Measurements from ENCODE around the gene SH3RF2.

Gene SH3RF2

DNA sequence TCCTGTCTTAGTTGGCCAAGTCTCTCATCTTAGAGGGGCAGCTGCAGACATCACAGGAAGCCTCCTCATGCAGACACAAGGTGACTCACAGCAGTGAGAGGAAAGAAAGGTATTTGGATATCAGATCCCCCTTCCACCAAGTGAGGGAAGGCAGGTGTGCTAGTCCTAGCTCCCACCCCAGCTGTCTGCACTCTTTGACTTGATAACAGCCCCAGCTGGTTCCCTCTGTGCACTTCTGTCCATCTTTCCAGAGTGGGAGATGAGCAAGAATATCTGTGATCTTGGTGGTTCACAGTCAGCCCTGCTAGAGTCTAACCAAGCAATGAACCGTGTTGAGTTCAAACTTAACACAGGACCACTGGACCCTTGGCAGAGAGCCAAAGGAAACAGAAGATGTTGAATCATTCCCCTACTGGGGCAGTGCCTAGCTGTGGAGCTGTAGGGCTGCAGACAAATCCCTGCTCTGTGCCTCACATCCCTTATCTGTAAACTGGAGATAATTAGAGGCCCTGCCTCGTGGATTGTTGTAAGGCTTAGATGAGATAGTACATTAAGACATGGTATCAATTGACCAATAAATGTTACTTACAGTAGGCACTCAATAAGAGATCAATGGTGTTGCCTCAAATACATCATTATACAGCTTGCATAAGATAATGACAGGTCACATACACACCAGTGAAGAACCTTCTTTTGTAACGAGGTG, 39.1 kb downstream of the SH3RF2 start (continued):
- TF ChIP-seq, protein P1, sequence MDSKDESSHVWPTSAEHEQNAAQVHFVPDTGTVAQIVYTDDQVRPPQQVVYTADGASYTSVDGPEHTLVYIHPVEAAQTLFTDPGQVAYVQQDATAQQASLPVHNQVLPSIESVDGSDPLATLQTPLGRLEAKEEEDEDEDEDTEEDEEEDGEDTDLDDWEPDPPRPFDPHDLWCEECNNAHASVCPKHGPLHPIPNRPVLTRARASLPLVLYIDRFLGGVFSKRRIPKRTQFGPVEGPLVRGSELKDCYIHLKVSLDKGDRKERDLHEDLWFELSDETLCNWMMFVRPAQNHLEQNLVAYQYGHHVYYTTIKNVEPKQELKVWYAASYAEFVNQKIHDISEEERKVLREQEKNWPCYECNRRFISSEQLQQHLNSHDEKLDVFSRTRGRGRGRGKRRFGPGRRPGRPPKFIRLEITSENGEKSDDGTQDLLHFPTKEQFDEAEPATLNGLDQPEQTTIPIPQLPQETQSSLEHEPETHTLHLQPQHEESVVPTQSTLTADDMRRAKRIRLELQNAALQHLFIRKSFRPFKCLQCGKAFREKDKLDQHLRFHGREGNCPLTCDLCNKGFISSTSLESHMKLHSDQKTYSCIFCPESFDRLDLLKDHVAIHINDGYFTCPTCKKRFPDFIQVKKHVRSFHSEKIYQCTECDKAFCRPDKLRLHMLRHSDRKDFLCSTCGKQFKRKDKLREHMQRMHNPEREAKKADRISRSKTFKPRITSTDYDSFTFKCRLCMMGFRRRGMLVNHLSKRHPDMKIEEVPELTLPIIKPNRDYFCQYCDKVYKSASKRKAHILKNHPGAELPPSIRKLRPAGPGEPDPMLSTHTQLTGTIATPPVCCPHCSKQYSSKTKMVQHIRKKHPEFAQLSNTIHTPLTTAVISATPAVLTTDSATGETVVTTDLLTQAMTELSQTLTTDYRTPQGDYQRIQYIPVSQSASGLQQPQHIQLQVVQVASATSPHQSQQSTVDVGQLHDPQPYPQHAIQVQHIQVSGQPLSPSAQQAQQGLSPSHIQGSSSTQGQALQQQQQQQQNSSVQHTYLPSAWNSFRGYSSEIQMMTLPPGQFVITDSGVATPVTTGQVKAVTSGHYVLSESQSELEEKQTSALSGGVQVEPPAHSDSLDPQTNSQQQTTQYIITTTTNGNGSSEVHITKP (tag by site-specific recombination; IDR thresholded peaks at IDR 0.05), result no peak; the same call in none of the 2 replicates
- TF ChIP-seq ZNF837 (tag by site-specific recombination; IDR thresholded peaks at IDR 0.05), result no peak
- TF ChIP-seq, protein P2, sequence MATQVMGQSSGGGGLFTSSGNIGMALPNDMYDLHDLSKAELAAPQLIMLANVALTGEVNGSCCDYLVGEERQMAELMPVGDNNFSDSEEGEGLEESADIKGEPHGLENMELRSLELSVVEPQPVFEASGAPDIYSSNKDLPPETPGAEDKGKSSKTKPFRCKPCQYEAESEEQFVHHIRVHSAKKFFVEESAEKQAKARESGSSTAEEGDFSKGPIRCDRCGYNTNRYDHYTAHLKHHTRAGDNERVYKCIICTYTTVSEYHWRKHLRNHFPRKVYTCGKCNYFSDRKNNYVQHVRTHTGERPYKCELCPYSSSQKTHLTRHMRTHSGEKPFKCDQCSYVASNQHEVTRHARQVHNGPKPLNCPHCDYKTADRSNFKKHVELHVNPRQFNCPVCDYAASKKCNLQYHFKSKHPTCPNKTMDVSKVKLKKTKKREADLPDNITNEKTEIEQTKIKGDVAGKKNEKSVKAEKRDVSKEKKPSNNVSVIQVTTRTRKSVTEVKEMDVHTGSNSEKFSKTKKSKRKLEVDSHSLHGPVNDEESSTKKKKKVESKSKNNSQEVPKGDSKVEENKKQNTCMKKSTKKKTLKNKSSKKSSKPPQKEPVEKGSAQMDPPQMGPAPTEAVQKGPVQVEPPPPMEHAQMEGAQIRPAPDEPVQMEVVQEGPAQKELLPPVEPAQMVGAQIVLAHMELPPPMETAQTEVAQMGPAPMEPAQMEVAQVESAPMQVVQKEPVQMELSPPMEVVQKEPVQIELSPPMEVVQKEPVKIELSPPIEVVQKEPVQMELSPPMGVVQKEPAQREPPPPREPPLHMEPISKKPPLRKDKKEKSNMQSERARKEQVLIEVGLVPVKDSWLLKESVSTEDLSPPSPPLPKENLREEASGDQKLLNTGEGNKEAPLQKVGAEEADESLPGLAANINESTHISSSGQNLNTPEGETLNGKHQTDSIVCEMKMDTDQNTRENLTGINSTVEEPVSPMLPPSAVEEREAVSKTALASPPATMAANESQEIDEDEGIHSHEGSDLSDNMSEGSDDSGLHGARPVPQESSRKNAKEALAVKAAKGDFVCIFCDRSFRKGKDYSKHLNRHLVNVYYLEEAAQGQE (tag by site-specific recombination; IDR thresholded peaks at IDR 0.05), result no peak
- peak; percentile 70 for TF ChIP-seq ZNF629 (tag by site-specific recombination; IDR thresholded peaks at IDR 0.05)
- no peak for TF ChIP-seq ZNF391 (tag by site-specific recombination; IDR thresholded peaks at IDR 0.05; ENCODE audit: borderline replicate concordance, low read depth)
- TF ChIP-seq KLF9 (tag by site-specific recombination; IDR thresholded peaks at IDR 0.05; ENCODE audit: low read depth), result no peak
- peak; percentile 100 for TF ChIP-seq ZNF664 (tag by site-specific recombination; IDR thresholded peaks at IDR 0.05)
- TF ChIP-seq ZFHX2 (tag by site-specific recombination; conservative IDR thresholded peaks at IDR 0.05), result no peak
- TF ChIP-seq, protein P3, sequence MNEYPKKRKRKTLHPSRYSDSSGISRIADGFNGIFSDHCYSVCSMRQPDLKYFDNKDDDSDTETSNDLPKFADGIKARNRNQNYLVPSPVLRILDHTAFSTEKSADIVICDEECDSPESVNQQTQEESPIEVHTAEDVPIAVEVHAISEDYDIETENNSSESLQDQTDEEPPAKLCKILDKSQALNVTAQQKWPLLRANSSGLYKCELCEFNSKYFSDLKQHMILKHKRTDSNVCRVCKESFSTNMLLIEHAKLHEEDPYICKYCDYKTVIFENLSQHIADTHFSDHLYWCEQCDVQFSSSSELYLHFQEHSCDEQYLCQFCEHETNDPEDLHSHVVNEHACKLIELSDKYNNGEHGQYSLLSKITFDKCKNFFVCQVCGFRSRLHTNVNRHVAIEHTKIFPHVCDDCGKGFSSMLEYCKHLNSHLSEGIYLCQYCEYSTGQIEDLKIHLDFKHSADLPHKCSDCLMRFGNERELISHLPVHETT (tag by site-specific recombination; IDR thresholded peaks at IDR 0.05), result 0 out of 2 replicates have a peak, but pooled peaks have one; percentile 30
- TF ChIP-seq ZNF561 (tag by site-specific recombination; IDR thresholded peaks at IDR 0.05; ENCODE audit: borderline replicate concordance), result peak; percentile 87
- TF ChIP-seq, protein P4, sequence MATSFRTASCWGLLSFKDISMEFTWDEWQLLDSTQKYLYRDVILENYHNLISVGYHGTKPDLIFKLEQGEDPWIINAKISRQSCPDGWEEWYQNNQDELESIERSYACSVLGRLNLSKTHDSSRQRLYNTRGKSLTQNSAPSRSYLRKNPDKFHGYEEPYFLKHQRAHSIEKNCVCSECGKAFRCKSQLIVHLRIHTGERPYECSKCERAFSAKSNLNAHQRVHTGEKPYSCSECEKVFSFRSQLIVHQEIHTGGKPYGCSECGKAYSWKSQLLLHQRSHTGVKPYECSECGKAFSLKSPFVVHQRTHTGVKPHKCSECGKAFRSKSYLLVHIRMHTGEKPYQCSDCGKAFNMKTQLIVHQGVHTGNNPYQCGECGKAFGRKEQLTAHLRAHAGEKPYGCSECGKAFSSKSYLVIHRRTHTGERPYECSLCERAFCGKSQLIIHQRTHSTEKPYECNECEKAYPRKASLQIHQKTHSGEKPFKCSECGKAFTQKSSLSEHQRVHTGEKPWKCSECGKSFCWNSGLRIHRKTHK (tag by site-specific recombination; IDR thresholded peaks at IDR 0.05), result no peak
- TF ChIP-seq HOXD13 (CRISPR knock-in tag; IDR thresholded peaks at IDR 0.05; ENCODE audit: borderline replicate concordance), result no peak
- TF ChIP-seq ZNF335 (tag by site-specific recombination; conservative IDR thresholded peaks at IDR 0.05), result peak; percentile 41; the same call in 1 of the 2 replicates
- TF ChIP-seq RBAK (tag by site-specific recombination; IDR thresholded peaks at IDR 0.05), result no peak
- TF ChIP-seq, protein P5, sequence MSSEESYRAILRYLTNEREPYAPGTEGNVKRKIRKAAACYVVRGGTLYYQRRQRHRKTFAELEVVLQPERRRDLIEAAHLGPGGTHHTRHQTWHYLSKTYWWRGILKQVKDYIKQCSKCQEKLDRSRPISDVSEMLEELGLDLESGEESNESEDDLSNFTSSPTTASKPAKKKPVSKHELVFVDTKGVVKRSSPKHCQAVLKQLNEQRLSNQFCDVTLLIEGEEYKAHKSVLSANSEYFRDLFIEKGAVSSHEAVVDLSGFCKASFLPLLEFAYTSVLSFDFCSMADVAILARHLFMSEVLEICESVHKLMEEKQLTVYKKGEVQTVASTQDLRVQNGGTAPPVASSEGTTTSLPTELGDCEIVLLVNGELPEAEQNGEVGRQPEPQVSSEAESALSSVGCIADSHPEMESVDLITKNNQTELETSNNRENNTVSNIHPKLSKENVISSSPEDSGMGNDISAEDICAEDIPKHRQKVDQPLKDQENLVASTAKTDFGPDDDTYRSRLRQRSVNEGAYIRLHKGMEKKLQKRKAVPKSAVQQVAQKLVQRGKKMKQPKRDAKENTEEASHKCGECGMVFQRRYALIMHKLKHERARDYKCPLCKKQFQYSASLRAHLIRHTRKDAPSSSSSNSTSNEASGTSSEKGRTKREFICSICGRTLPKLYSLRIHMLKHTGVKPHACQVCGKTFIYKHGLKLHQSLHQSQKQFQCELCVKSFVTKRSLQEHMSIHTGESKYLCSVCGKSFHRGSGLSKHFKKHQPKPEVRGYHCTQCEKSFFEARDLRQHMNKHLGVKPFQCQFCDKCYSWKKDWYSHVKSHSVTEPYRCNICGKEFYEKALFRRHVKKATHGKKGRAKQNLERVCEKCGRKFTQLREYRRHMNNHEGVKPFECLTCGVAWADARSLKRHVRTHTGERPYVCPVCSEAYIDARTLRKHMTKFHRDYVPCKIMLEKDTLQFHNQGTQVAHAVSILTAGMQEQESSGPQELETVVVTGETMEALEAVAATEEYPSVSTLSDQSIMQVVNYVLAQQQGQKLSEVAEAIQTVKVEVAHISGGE (tag by site-specific recombination; conservative IDR thresholded peaks at IDR 0.05; ENCODE audit: low read depth), result no peak

All from HEK293 (cell line).